T-helper 1 cell (primary cell): ENCODE results near the gene SOHLH1.
"Not testable (repeated sequence)": the region's sequence is repeated elsewhere in the genome, so short reads cannot be mapped to it uniquely, and the experiment has no call there.

Experiments used
- DNase-seq, 5 donors: peaks; one replicate each; pipeline ENCODE4 v3.0.0-alpha.2; 2012 to 2020

SOHLH1 gene

DNA sequence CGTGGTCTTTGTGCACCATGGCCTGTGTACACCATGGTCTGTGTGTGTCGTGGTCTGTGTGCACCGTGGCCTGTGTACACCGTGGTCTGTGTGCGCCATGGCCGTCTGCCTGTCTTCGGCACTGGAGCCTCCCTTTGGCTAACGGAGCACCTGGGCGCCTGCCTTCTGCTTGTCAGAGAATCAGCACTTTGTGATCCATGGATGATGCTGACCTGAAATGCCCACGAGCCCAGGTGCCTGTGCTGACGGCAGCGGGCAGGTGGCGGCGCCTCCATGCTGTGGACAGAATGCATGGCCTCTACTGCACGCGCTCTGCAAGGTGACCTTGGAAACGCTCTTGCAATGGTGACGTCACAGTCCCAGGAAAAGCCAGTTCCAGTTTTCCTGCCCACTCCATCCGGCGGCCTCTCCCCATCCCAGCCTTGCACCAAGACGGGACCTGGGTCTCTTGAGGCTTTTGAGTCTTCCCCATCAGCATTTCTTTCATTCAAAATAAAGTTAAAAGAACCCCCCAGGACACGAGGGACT lies 21.6 kb downstream of the SOHLH1 start:
- no peak for DNase-seq

DNA sequence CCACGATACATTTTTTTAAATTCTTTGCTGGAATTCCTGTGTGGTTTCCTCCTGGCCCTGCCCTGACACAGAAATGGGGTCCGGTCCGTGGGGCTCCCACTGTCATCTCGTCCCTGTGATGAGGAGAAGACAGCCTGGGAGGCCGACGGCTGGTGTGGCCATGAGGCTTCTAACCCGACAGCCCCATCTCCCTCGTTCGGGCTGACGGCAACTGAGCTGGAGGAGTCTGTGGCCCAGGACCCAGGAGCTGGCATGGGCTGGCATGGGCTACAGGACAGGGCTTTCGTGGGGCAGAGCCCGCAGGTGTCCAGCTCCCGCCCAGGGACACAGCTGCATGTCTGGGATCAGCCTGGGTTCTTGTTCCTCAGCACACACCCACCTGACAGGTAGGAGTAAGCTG lies 22.4 kb downstream of the SOHLH1 start:
- no peak for DNase-seq

DNA sequence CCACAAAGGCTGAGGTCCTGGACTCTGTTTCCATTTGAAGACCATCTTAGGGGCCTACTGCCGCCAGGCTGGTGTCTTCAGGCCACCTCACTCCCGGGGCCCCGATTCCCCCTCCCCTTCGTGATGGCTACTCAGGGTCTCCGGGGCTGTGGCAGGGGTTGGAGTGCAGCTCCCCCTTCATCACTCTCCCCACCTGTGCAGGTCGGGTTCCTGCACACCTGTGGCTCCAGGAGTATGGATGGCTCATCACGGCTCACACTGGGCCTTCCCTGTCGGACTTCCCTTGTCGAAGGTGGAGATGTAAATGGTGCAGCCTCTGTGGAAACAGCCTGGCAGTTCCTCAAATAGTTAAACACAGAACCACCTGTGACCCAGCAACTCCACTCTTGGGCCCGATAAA lies 24.3 kb downstream of the SOHLH1 start:
- no peak for DNase-seq

DNA sequence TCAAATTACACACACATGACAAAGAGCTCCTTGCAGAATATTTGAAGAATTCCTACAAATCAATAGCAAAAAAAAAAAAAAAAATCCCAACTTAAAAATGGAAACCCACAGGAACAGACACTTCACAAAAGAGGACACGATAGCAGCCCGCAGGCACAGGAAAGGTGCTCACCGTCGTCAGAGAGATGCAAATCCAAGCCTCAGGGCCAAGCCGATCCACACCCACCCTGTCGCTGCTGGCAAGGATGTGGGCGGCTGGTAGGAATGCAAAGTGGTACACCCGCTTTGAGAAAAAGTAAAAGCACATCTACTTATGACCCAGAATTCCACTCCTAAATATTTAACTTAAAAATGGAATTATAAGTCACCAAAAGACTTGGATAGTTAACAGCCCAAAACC lies 25.3 kb downstream of the SOHLH1 start:
- no peak for DNase-seq

DNA sequence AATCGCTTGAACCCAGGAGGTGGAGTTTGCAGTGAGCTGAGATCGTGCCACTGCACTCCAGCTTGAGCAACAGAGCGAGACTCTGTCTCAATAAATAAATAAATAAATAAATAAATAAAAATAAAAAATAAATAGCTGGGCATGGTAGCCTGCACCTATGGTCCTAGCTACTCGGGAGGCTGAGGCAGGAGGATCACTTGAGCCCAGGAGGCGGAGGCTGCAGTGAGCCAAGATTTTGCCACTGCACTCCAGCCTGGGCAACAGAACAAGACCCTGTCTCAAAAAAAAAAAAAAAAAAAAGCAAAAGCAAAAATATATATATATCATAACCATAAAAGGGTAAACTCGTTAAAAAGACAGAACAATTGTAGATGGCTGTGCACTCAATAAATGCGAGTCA lies 26.5 kb downstream of the SOHLH1 start:
- DNase-seq, result not testable (repeated sequence)

DNA sequence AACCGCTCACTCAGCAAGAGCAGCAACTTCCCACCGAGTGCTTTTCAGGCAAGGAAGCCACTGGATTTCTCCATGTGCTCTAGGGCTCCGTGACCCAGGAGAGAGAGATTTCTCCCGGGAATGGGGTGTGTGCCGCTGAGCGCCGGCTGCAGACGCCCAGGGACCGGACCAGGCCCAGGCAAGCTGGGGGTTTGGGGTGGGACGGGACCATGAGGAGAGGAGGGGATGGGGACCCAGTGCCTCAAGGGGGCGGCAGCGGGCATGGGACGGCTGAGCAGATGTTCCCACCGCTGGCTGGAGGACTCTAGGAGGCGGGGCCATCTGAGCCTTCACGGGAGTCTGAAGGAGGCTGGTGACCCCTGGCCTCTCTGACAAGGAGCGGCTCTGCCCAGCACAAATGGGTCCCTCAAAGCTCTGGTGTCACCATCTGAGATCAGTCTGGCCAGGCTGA lies 27.7 kb downstream of the SOHLH1 start:
- no peak for DNase-seq

DNA sequence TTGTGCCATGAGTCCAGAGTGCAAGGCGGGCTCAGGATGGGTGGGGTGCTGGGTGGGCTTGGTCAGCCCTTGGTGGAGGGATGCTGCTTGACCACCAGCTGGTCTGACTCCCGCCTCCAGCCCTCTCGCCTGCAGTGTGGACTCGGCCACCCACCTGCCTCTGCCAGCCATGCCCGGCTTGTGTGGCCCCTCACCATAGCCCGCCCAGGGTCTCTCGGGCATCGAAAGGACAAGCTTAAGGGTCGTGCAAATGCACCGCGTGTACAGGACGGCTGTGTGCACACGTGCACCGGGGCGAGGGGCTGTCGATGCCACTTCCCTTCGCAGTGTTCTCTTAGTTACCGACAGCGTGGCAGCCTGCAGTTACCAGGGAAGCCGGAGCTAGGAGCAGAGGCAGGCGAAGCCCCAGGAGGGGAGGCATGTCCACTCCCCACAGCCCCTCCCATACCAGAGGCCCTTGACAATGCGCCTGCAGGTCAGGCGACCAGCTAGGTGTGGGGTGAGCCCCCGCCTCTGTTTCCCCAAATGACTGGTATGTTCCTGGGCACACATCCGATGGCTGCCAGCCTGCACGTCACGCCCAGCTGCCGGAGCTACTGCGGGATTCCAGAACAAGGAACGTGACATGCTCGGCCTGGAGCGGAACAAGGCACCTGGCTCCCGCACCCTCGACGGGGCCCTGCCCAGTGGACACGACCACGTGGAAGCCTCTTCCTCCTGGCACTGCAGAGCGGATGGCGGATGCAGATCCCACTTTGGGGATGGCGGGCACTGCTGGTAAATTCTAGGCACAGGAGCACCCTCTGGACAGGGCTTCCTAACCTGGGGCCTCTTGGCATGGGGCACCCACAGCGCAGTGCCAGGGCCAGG lies 28.3 kb downstream of the SOHLH1 start:
- no peak for DNase-seq

DNA sequence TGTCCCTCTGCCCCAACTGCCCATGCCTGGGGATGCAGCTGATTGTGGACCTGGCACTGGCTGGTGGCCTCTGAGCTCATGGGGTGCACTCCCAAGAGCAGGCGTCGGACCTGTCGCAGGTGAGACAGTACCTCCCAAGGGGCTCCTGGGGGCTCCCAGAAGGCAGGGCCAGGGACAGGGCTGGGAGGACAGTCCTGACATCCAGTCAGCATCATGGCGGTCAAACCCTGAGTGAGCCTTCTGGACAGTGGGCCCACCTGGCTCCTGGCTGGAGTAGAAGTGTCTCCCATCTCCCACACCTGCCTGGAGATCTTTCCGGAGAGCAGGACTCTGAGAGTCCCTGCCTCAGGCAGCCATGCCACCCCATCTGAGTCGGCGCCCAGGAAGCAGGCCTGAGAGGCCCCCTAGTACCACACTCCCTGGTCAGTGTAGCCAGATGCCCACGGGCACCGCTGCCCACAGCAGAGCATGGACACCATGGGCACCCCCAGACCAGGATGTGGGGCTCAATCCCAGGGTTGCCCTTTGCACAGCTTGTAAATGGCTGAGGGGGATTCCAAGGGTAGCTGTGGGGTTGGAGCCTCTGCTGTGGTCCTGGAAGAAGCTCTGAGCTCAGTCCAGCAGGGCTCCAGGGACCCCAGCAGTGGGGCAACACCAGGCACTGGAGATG lies 29.5 kb downstream of the SOHLH1 start:
- DNase-seq, result no peak

DNA sequence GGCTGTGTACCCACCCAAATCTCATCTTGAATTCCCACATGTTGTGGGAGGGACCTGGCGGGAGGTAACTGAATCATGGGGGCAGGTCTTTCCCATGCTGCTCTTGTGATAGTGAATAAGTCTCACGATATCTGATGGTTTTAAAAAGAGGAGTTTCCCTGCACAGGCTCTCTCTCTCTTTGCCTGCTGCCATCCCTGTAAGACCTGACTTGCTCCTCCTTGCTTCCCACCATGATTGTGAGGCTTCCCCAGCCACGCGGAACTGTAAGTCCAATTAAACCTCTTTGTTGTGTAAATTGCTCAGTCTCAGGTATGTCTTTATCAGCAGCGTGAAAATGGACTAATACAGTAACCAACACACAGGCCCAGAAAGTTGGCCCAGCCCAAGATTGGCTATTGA lies 30.3 kb downstream of the SOHLH1 start:
- DNase-seq, result not testable (repeated sequence)

DNA sequence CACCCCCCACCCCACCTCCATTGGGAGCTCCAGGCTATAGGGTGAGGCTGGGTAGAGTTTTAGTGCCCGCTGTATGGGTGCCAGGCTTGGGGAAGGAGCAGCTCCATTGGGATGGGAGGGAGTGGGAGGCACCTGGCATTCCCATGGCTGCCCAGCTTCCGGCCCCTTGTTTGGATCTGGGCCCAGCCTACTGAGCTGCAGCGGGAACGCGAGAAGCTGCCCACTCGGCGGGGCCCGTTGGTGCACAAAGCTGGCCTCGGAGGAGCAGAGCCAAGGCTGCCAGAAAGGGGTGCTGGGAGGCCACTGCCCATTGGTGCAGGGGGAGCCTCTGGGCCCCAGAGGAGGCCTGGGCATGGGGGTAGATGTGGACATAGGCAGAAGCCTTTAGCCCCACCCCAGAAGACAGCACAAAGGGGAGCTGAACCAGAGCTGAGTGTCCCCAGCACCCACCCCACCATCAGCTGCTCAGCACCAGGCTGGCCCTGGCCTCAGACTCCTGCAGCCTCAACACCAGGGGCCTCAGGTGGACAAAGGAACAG lies 31.7 kb downstream of the SOHLH1 start:
- no peak for DNase-seq

DNA sequence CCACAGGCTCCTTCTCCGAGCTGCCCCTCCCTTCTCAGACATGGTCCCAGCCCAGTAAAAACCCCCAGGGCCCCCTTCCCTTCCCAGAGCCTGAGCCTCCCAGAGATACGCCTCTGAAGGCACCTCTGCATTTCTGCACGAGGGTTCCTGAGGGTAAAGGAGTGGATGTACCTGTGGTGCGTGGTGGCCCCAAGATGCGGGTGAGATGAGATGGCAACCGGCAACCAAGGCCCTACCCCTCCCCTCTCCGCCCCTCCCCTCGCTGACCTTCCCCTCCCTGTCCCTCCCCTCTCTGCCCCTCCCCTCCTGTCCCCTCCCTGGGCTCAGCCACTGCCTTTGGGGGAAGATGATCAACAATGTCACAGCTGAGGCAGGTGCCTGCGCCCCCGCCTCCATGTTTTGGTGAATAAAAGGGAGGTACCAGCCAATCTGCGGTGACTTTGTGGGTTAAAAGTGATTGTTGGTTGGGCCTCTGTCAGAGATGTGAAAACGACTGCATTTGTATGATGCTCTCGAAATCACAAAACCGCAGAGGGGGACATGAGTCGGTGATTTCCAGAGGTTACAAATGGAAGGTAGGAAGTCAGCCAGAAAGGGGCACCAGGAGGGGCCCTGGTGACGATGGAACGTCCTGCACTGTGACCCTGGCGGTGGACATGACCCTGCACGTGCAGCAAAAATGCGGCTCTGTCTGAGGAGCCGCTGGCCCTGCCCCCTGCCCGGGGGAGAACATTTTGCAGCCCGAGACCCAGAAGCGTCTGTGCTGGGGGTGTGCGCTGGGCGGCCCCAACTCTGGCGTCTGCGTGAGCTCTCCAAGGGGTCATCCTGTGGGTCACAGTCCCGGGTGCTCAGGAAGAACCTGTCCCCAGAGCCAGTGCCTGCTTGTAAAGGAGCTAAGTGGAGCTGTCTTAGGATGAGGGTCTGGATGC lies 32.5 kb downstream of the SOHLH1 start:
- no peak for DNase-seq

DNA sequence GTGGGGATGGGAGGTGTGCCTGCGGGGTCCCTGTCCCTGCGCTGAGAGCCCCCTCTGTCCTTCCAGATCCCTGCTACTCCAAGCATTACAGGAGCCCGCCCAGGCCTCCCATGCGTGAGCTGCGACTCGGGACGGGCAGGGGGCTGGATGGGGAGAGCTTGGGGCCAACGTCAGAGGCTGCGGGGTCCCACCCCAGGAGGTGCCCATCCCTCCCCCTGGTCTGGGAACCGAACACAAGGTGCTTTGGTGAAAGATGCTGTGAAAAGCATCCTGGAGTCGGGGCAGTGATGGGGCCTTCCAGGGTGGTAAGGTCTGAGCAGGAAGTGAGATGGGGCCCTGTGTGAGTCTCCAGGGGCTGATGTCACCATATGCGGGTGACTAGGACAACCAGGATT lies 33.5 kb downstream of the SOHLH1 start:
- no peak for DNase-seq

DNA sequence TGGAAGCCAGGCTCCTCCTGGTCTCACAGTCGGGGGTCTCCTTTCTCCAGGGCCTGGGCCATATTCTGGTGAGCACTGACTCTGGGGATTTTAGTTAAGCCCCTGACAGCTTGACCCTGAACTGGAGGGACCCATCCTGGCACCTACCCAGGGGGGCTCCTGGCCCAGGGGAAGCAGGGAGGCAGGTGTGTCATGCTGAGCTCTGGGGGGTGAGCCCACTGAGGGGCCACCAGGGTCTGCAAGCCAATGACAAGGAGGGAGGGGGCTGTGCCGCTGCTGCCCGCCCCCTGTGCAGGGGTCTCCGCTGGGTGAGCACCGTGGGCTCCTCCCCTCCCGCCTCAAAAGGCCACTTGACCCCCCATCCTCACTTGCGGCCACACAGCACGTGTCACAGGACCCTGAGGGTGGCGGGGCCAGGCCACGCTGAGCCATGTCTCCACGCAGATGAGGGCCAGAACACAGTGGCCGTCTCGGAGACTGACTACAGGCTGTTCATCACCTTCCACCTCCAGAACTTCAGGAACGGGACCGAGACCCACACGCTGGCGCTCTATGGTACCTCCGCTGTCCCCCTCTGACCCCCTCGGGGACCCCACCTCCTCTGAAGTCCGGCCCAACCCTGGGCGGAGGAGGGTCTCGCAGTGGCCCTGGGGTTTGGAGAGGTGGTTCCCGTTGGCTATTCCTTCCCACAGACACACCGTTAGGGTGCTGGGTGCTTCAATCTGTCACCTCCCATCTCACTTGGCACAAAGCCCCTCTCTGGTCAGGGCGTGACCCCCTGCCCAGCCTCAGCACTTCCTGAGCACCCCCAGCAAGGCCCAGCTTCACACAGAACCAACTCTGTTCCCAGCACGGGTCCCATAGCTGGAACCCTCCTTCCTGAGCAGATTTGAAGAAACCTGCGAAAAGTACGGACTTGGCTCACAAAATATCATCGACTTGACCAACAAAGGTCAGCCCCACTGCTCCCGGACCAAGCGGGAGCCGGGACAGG lies 34.2 kb downstream of the SOHLH1 start:
- no peak for DNase-seq

DNA sequence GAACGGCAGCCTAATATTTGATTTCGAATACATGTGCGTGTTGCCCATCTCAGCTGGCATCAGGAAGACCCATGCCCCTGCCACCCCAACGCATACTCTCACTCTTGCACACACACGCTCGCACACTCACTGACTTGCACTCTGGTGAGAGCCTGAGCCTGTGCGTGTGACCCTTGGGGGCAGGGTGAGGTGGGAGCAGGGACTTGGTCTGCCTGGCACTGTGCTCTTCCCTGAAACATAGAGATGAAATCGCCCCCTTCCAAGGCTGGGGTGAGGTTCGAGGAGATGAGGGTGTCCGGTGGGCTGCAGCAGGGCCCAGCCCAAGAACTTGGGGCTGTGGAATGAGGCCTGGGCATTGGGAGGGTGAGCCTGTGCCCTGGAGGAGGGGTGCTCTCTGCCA lies 35.0 kb downstream of the SOHLH1 start:
- no peak for DNase-seq

DNA sequence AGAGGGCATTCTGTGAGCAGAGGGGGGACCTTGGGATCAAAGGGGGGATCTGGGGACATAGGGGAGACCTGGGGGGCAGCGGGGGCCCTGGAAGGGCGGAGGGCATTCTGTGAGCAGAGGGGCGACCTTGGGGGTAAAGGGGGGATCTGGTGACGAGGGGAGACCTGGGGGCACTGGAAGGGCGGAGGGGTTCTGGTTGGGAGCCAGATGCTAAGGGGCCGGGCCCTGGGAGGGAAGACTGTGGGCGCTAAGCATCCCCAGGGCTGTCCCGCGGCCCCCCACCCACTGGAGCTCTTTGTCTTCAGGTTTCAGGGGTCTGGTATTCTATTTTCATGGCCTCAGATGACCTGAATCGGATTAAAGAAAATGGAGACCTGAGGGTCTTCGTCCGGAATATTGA lies 35.4 kb downstream of the SOHLH1 start:
- DNase-seq, result no peak

DNA sequence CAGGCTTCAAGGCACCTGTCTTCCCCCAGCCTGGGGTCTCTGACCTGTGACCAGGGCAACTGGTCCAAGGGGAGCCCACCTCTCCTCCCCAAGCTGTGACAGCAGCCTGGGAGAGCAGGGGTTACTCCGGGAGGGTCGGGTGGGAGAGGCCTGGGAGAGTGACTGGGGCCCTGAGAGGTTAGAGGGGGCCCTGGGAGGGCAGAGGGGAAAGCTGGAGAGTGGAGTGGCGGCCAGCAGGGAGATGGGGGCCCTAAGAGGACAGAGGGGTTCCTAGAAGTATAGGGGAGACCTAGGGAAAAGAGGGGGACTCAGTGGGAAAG lies 35.9 kb downstream of the SOHLH1 start:
- no peak for DNase-seq

DNA sequence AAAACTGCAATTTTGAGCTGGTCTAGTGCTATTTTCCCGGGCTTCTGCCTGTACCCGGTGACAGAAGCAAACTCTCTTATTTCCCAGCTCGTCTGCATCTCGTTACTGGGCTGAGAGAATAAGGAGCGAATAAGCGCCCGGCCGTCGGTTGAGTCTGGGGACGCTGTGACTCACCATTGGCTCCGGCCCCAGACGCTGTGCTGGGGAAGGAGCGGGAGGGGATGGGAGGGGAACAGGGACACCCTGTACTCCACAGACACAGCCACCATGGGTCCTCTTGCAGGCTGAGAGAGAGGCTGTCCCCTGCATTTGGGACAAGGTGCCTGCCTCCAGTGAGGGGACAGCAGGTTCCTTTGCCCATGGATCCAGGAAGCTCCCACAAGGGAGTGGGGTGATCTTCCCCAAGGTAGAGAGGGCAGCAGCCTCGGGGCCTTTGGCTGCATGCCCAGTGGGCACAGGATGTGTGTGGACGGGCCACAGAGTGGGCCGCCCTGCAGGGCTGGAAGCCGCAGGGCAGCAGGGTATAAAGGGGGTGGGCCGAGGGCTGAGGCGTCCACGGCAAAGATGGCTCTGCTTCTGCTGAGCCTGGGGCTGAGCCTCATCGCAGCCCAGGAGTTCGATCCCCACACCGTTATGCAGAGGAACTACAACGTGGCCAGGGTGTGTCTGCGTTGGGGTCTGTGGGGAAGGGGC lies 36.4 kb downstream of the SOHLH1 start, which contains the start of gene LCN9:
TSS of gene LCN9 (plus strand) at position 552 of the 693 bp plus-strand sequence. CDS start at position 565, 13 bp downstream.
- DNase-seq, result no peak

DNA sequence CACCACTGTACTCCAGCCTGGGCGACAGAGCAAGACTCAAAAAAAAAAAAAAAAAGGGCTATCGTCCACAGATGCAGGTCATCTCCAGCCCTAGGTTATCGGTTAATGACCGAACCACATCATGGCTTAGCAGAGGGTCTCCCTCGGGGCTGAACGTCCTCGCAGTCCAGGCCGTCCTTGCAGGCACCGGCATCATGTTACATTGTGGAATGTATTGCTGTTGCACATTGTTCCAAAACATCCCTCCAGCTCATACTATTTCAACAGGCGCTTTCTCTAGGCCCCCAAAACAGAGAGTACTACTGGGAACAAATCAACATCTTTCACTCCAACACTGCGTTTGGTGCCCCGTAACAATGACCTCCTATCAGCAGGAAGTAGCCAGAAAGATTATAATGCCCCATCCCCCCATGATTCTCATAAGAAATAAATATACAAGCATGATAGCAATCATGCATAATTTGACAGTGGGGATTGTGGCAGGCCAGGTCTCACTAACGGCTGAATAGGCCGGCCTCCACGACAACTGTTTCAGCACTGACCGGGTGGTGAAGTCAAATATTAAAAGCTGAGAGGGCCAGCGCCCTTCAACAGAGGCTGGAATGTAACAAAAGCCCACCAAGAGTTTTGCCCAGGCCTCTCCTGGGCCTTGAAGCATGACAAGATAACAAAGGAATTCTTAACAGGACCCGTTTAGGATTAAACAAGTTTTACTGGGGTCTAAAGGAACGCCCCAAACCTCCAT lies 37.3 kb downstream of the SOHLH1 start:
- no peak for DNase-seq

DNA sequence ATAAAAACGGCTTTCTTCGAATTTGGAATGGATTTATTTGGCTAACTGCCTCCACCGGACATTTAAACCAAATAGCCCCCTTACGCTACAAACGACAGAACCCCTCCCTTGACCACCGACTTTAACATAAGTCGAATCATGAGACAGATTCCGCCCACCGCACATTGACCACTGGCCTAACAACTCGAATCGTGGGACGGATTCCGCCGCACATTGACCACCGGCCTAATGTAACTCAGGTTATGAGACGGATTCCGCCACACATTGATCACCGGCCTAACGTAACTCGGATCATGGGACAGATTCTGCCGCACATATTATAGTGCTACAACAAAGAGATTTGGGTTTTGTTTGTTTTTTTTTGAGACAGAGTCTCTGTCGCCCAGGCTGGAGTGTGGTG lies 38.9 kb downstream of the SOHLH1 start:
- no peak for DNase-seq

DNA sequence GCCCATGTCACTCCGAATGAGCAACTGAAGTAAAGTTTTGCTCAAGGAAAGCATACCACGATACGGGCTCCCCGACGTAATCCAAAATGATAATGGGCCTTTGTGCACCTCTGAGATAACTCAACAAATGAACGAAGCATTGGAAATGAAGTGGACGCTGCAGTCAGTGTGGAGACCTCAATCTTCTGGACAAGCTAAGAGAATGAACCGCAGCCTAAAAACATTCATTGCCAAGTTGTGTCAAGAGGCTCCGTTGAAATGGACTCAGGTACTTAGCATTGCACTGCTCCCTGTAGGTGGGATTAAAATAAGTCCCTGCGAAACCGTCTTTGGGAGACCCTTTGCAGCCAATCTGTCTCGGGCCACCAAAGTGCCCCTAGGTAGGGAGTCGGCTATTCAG lies 40.0 kb downstream of the SOHLH1 start:
- no peak for DNase-seq
